ENCODE results near the gene HCRTR1. TPM values are rescaled to one million over a fixed set of nuclear protein-coding genes. Genes with fewer than 3 reads are reported as not detected.
A peak's percentile ranks its signal among the peaks of the same experiment; 100 is the strongest.

Gene HCRTR1
- total RNA-seq, 1 experiment from 2014 or later: not detected

GRCh38 chr1:31624731-31625514 lies 7.4 kb downstream of the HCRTR1 start:
- H3K36me3 ChIP-seq (replicated peaks; ENCODE audit: control insufficient read depth, insufficient read depth, low read length): peaks cover 3% of the 10 kb centered on the region
- peak; percentile 12 for DNase-seq
- H3K4me3 ChIP-seq (ENCODE audit: insufficient read depth, low read depth, low read length): no peak overlapping the region
- H3K27me3 ChIP-seq (ENCODE audit: control insufficient read depth, insufficient read depth, low read length): no peaks in the 10 kb centered on the region

- DNase-seq: no peak
- peaks cover 6% of the 10 kb centered on the region for H3K36me3 ChIP-seq (replicated peaks; ENCODE audit: control insufficient read depth, insufficient read depth, low read length)
- no peaks in the 10 kb centered on the region for H3K27me3 ChIP-seq (ENCODE audit: control insufficient read depth, insufficient read depth, low read length)
- H3K4me3 ChIP-seq (ENCODE audit: insufficient read depth, low read depth, low read length): no peak overlapping the region
These were observed 8.2 kb downstream of the HCRTR1 start for GRCh38 chr1:31625561-31626222.

DNA sequence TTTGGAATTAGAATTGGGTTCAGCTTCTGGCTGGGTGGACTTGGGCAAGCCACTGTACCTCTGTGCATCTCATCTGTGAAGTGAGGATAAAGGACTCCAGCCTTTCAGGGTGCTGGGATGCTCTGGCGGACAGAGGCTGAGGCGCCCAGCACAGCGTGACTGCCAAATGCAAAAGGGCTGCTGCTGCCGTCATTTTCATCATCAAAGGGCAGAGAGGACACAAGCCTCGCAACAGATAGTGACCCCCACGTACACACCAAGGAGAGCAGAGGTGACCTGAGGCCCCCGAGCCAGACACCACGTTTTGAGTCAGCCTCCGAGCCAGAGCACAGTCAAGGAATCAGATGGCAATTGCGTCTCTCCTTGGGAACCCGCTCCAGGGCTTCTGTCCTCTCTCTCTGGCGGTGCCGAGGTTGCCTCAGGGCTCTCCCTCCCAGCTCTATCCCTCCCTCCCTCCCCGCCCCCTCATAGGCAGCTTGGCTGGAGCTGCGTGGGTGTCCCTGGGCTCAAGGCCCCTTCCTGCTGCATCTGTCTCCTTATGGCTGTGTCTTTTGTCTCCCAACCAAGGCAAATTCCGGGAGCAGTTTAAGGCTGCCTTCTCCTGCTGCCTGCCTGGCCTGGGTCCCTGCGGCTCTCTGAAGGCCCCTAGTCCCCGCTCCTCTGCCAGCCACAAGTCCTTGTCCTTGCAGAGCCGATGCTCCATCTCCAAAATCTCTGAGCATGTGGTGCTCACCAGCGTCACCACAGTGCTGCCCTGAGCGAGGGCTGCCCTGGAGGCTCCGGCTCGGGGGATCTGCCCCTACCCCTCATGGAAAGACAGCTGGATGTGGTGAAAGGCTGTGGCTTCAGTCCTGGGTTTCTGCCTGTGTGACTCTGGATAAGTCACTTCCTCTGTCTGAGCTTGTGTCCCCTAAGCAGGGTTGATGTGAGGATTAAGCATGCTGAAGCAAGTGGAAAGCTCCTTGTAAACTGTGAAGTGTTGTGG lies 9.0 kb downstream of the HCRTR1 start:
- peaks cover 6% of the 10 kb centered on the region for H3K36me3 ChIP-seq (replicated peaks; ENCODE audit: control insufficient read depth, insufficient read depth, low read length)
- peak; percentile 61 for DNase-seq

GRCh38 chr1:31627301-31627929 lies 9.9 kb downstream of the HCRTR1 start:
- Histone ChIP-seq H3K4me3 (ENCODE audit: insufficient read depth, low read depth, low read length) (no peak overlapping the region), H3K36me3 (replicated peaks; ENCODE audit: control insufficient read depth, insufficient read depth, low read length) (peaks cover 9% of the 10 kb centered on the region), H3K27me3 (ENCODE audit: control insufficient read depth, insufficient read depth, low read length) (no peaks in the 10 kb centered on the region)
- DNase-seq: no peak

More for the DNA sequence above, 9.0 kb downstream of the HCRTR1 start:
- Histone ChIP-seq H3K4me3 (ENCODE audit: insufficient read depth, low read depth, low read length) (no peak overlapping the region), H3K27me3 (ENCODE audit: control insufficient read depth, insufficient read depth, low read length) (no peaks in the 10 kb centered on the region)

DNA sequence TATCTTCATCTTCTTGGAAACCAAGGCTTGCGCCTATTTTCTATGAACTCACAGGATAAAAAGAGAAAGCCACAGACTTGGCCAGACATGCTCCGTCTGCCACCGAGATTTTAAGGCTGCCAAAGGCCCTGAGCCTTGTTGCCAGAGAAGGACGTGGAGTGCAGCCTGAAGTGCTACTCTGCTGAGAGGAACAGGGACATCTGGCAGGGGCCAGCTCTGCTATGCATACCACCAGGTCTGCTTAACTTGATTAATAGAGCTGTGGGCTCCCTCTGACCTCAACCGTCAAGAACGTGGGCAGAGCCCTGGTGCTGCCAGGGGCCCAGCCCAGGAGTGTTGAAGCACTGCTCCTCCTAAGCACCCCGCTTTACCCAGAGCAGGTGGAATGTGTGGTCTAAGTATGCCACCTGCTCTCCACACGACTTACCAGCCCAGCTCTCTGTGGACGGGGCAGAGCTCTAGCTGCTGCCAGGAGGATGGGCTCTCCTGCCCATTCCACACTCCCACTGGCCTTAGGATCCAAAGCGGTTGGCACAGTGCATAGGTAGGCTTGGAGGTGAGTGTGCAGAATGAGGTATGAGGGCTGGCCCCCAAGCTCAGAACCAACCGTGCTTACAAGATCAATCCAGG lies 10.6 kb downstream of the HCRTR1 start:
- DNase-seq: no peak
- no peak overlapping the region for H3K4me3 ChIP-seq (ENCODE audit: insufficient read depth, low read depth, low read length)
- no peaks in the 10 kb centered on the region for H3K27me3 ChIP-seq (ENCODE audit: control insufficient read depth, insufficient read depth, low read length)
- H3K36me3 ChIP-seq (replicated peaks; ENCODE audit: control insufficient read depth, insufficient read depth, low read length): peaks cover 9% of the 10 kb centered on the region

DNA sequence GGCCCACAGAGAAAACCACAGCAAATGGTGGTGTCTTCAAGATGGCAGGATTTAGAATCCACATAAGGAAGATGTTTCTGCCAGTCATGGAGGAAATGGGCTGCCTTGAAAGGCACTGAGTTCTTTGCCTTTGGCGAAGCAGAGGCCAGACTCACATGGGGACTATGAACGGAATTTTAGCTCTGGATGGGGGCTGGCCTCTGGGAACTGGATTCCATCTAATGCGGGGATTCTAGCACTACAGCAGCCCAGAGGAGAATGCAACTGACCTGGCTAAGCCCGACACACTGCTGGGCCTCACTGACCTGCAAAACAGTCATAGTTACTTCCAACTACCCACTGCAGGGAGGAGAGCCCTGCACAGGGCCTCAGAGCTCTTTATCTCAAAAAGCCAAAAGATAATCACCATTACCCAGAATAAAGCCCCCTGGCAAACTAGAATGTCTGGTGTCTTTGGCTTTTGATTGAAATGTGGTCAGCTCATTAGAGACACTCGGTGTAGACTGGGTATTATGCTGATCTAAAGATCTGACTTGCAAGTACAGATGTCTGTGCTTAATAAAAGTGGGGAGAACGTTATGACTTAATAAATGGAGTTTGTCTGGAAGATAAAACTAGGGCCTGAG lies 11.6 kb downstream of the HCRTR1 start:
- no peak for DNase-seq
- Histone ChIP-seq H3K4me3 (ENCODE audit: insufficient read depth, low read depth, low read length) (no peak overlapping the region), H3K27me3 (ENCODE audit: control insufficient read depth, insufficient read depth, low read length) (no peaks in the 10 kb centered on the region), H3K36me3 (replicated peaks; ENCODE audit: control insufficient read depth, insufficient read depth, low read length) (peaks cover 9% of the 10 kb centered on the region)

DNA sequence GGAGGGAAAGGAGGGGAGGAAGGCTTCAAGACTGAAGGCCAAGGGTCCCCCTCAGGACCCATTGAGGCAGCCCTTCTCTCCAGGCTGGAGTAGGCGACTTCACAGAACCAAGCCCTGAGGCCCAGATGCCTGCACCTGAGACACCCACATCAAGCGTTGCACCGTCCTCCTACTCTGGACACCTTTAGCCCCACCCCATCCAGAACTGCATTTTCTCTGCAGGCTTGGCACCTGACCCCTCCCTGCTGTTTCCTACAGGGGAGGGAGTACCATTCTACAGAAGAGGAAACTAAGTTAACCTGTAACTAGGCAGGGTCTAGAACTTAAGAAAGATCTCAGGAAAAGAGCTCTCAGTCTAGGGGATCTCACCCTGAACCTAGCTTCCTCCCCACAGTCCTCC lies 15.2 kb downstream of the HCRTR1 start:
- Histone ChIP-seq H3K36me3 (replicated peaks; ENCODE audit: control insufficient read depth, insufficient read depth, low read length) (peaks cover 9% of the 10 kb centered on the region), H3K4me3 (ENCODE audit: insufficient read depth, low read depth, low read length) (no peak overlapping the region), H3K27me3 (ENCODE audit: control insufficient read depth, insufficient read depth, low read length) (no peaks in the 10 kb centered on the region)
- no peak for DNase-seq

GRCh38 chr1:31633117-31633516 lies 15.6 kb downstream of the HCRTR1 start:
- Histone ChIP-seq H3K4me3 (ENCODE audit: insufficient read depth, low read depth, low read length) (no peak overlapping the region), H3K36me3 (replicated peaks; ENCODE audit: control insufficient read depth, insufficient read depth, low read length) (peaks cover 9% of the 10 kb centered on the region), H3K27me3 (ENCODE audit: control insufficient read depth, insufficient read depth, low read length) (no peaks in the 10 kb centered on the region)
- DNase-seq: peak; percentile 78

DNA sequence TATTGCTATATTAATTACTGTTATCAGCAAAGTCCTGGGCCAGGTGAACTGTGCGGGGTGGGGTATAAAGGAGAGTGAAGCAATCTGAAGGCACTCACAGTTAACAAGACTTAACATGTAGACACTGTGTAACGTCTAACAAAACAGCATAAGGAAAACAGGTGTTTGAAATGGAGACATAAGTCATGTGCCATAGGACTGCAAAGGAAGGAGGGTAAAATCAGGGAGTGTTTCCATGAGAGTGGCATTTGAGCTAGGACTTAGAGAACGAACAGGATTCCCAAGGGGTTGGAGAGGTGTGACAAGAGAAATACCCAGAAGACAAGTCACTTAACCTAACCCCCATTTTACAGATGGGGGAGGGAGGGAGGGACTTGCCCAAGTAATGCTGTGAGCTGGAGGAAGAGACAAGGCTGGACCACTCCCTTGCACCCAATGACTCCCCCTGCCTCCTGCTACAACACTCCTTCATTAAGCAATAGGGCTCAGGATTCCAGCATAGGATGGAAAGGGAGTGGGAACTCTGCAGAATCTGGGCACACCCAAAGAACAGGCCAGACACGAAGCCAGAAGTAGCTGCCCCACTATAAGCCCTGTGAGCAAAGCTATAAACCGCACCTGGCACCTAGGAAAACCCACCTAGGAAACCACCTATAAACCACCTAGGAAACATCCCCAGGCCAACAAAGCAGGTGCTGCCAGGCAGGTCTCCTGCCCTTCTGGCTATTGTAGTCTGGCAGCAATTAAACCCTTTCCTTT lies 20.6 kb downstream of the HCRTR1 start:
- H3K4me3 ChIP-seq (ENCODE audit: insufficient read depth, low read depth, low read length): no peak overlapping the region
- H3K36me3 ChIP-seq (replicated peaks; ENCODE audit: control insufficient read depth, insufficient read depth, low read length): no peaks in the 10 kb centered on the region; the same call in 1 of the 2 replicates
- no peaks in the 10 kb centered on the region for H3K27me3 ChIP-seq (ENCODE audit: control insufficient read depth, insufficient read depth, low read length)
- DNase-seq: no peak

DNA sequence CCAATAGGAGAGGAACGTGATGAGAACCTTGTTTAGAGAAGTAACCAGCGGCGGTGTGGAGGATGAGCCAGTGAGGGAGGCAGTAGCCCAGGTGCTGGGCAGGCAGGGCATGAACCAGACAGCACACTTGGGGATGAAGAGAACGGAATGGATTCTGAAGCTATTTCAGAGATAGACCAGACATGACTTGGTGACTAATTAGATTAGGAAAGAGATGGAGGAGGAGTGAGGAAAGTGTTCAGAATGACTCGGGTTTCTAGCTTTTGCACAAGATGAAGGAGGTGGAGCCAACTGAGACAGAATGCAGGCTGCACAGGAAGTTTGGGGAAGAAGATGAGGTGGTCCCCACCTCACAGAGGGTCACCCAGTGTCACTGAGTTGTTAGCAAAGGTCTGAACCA lies 22.1 kb downstream of the HCRTR1 start:
- H3K36me3 ChIP-seq (replicated peaks; ENCODE audit: control insufficient read depth, insufficient read depth, low read length): no peaks in the 10 kb centered on the region; the same call in 1 of the 2 replicates
- DNase-seq: no peak

DNA sequence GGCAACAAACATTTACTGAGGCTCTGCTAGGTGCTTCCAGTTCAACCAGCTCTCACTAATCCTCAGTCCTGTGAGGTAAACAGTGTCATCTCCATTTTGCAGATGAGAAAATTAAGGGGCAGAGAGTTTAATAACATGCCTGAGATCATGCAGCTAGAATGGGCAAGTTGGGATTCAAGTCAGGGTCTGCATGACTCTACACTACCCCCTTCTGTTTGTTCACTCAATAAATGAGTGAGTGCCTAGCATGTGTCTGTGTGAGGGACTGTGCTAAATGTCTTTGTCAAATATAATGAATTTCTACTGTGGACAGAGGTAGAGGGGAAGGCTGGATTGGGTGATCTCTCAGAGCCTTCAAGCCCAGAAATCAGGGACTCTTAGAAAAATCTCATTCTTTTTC lies 22.7 kb downstream of the HCRTR1 start:
- no peak for DNase-seq
- H3K27me3 ChIP-seq (ENCODE audit: control insufficient read depth, insufficient read depth, low read length): no peaks in the 10 kb centered on the region
- no peak overlapping the region for H3K4me3 ChIP-seq (ENCODE audit: insufficient read depth, low read depth, low read length)
- H3K36me3 ChIP-seq (replicated peaks; ENCODE audit: control insufficient read depth, insufficient read depth, low read length): no peaks in the 10 kb centered on the region

More for the DNA sequence above, 22.1 kb downstream of the HCRTR1 start:
- no peak overlapping the region for H3K4me3 ChIP-seq (ENCODE audit: insufficient read depth, low read depth, low read length)
- H3K27me3 ChIP-seq (ENCODE audit: control insufficient read depth, insufficient read depth, low read length): no peaks in the 10 kb centered on the region

GRCh38 chr1:31640964-31641363 lies 23.5 kb downstream of the HCRTR1 start:
- H3K27me3 ChIP-seq (ENCODE audit: control insufficient read depth, insufficient read depth, low read length): no peaks in the 10 kb centered on the region
- no peak overlapping the region for H3K4me3 ChIP-seq (ENCODE audit: insufficient read depth, low read depth, low read length)
- H3K36me3 ChIP-seq (replicated peaks; ENCODE audit: control insufficient read depth, insufficient read depth, low read length): no peaks in the 10 kb centered on the region
- DNase-seq: no peak

- Histone ChIP-seq H3K36me3 (replicated peaks; ENCODE audit: control insufficient read depth, insufficient read depth, low read length) (no peaks in the 10 kb centered on the region), H3K27me3 (ENCODE audit: control insufficient read depth, insufficient read depth, low read length) (no peaks in the 10 kb centered on the region), H3K4me3 (ENCODE audit: insufficient read depth, low read depth, low read length) (no peak overlapping the region)
- no peak for DNase-seq
These were observed 24.9 kb downstream of the HCRTR1 start for GRCh38 chr1:31642366-31642765.

All from H7 (cell line).